Smooth muscle cell (in vitro differentiated cells): ENCODE data around the gene SLC27A2. TPM values are rescaled to one million over a fixed set of nuclear protein-coding genes. Genes with fewer than 3 reads are reported as not detected.
"Not testable (repeated sequence)": the region's sequence is repeated elsewhere in the genome, so short reads cannot be mapped to it uniquely, and the experiment has no call there.

Source experiments
- DNase-seq: peaks from one replicate; lab custom pipeline; 2025; ENCODE audit not compliant: unreplicated experiment; lab: John Stamatoyannopoulos, UW
- H2AFZ ChIP-seq: fragments of 200-600 bp; sonication (generic); 2 replicates; pipeline ENCODE4 v1.6.0; 2016; ENCODE audit warnings: antibody characterized with exemption, low read depth, mild to moderate bottlenecking
- H3F3A ChIP-seq: fragments of 200-600 bp; sonication (generic); 2 replicates; pipeline ENCODE4 v1.6.0; 2017; ENCODE audit warnings: antibody characterized with exemption, low read depth
- H3K27ac ChIP-seq: fragments of 200-600 bp; sonication (generic); 2 replicates; pipeline ENCODE4 v1.5.1; 2016; ENCODE audit warnings: low read depth, mild to moderate bottlenecking
- H3K27me3 ChIP-seq: fragments of 200-600 bp; sonication (generic); 2 replicates; pipeline ENCODE4 v1.6.1; 2016; ENCODE audit warnings: low read depth, mild to moderate bottlenecking
- H3K36me3 ChIP-seq: fragments of 200-600 bp; sonication (generic); 2 replicates; pipeline ENCODE4 v1.5.1; 2016; ENCODE audit warnings: low read depth
- H3K4me1 ChIP-seq: fragments of 200-600 bp; sonication (generic); 2 replicates; pipeline ENCODE4 v1.5.1; 2016; ENCODE audit warnings: low read depth
- H3K4me2 ChIP-seq: fragments of 200-600 bp; sonication (generic); 2 replicates; pipeline ENCODE4 v1.6.0; 2016; ENCODE audit warnings: mild to moderate bottlenecking
- H3K4me3 ChIP-seq: fragments of 200-600 bp; sonication (generic); 2 replicates; pipeline ENCODE4 v1.5.1; 2016; ENCODE audit warnings: mild to moderate bottlenecking
- H3K79me2 ChIP-seq: fragments of 200-600 bp; sonication (generic); 2 replicates; pipeline ENCODE4 v1.6.0; 2016; ENCODE audit warnings: low read depth, mild to moderate bottlenecking
- H3K9ac ChIP-seq: fragments of 200-600 bp; sonication (generic); 2 replicates; pipeline ENCODE4 v1.6.0; 2016; ENCODE audit warnings: low read depth
- H3K9me3 ChIP-seq: fragments of 200-600 bp; sonication (generic); replicated peaks from 2 replicates; pipeline ENCODE4 v1.5.1; 2016; ENCODE audit warnings: low read depth
- H4K20me1 ChIP-seq: fragments of 200-600 bp; sonication (generic); 2 replicates; pipeline ENCODE4 v1.6.0; 2016; ENCODE audit warnings: low read depth
- whole genome bisulfite sequencing: methylation state at CpG from one replicate; pipeline ENCODE4 v1.1.7; 2016; ENCODE audit warnings: low lambda C conversion rate; 5-methylcytosine and 5-hydroxymethylcytosine counted together
- polyA plus RNA-seq: library from polyadenylated mRNA; unstranded; fragments of >200 nt; fragmentation: Nextera tagmentation; extraction: Ambion mirVana; gene quantifications from 2 replicates; pipeline ENCODE4 v1.2.1, GENCODE V29; 2016
- total RNA-seq: library from RNA; depleted of rRNA; stranded (reverse); fragments of >200 nt; gene quantifications from 2 replicates; pipeline ENCODE4 v1.2.3, GENCODE V29; 2014
- TF ChIP-seq, protein P1 (sequence below): fragments of 200-600 bp; sonication (generic); IDR thresholded peaks from 2 replicates; pipeline ENCODE4 v1.5.1; 2017; ENCODE audit warnings: borderline replicate concordance, mild to moderate bottlenecking, antibody characterized with exemption; ENCODE audit not compliant: insufficient read depth, poor library complexity, severe bottlenecking

SLC27A2 gene
- total and polyA plus RNA-seq, 2 experiments from 2014 or later, result 1.6 TPM; not detected in 1

- Histone ChIP-seq H3K9ac (no peak overlapping the region), H3K27ac (no peak overlapping the region), H3K79me2 (no peaks in the 10 kb centered on the region), H3K27me3 (no peaks in the 10 kb centered on the region), H2AFZ (no peak overlapping the region), H3K36me3 (no peaks in the 10 kb centered on the region), H3K4me1 (no peaks in the 10 kb centered on the region), H3F3A (no peaks in the 10 kb centered on the region), H3K4me3 (no peak overlapping the region), H3K4me2 (no peak overlapping the region), H3K9me3 (no peaks in the 10 kb centered on the region), H4K20me1 (no peaks in the 10 kb centered on the region)
- no peak for DNase-seq
- TF ChIP-seq, protein P1, sequence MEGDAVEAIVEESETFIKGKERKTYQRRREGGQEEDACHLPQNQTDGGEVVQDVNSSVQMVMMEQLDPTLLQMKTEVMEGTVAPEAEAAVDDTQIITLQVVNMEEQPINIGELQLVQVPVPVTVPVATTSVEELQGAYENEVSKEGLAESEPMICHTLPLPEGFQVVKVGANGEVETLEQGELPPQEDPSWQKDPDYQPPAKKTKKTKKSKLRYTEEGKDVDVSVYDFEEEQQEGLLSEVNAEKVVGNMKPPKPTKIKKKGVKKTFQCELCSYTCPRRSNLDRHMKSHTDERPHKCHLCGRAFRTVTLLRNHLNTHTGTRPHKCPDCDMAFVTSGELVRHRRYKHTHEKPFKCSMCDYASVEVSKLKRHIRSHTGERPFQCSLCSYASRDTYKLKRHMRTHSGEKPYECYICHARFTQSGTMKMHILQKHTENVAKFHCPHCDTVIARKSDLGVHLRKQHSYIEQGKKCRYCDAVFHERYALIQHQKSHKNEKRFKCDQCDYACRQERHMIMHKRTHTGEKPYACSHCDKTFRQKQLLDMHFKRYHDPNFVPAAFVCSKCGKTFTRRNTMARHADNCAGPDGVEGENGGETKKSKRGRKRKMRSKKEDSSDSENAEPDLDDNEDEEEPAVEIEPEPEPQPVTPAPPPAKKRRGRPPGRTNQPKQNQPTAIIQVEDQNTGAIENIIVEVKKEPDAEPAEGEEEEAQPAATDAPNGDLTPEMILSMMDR, result no peak
- WGBS, result 89% methylated on average over 2 of the region's 2 CpGs
Observed at GRCh38 chr15:50151476-50151875, 30.5 kb upstream of the SLC27A2 start.

DNA sequence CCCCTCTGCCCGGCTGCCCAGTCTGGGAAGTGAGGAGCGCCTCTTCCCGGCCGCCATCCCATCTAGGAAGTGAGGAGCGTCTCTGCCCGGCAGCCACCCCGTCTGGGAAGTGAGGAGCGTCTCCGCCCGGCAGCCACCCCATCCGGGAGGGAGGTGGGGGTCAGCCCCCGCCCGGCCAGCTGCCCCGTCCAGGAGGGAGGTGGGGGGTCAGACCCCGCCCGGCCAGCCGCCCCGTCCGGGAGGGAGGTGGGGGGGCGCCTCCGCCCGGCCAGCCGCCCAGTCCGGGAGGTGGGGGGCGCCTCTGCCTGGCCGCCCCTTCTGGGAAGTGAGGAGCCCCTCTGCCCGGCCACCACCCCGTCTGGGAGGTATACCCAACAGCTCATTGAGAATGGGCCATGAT is 23.8 kb upstream of the SLC27A2 start:
- not testable (repeated sequence) for H3K79me2 ChIP-seq, H3K27ac ChIP-seq, H3K4me3 ChIP-seq, H3F3A ChIP-seq, H3K27me3 ChIP-seq, H3K9ac ChIP-seq, H3K4me1 ChIP-seq, H3K36me3 ChIP-seq, H3K4me2 ChIP-seq, H2AFZ ChIP-seq, DNase-seq, H4K20me1 ChIP-seq, H3K9me3 ChIP-seq
- 94% methylated on average over 11 of the region's 28 CpGs for WGBS

- Histone ChIP-seq H3K9ac (no peak overlapping the region), H3K79me2 (no peaks in the 10 kb centered on the region), H4K20me1 (no peaks in the 10 kb centered on the region), H3F3A (no peaks in the 10 kb centered on the region), H3K27ac (peak overlapping the region; percentile 51), H3K4me1 (no peaks in the 10 kb centered on the region), H3K27me3 (no peaks in the 10 kb centered on the region), H3K4me2 (no peak overlapping the region), H3K36me3 (no peaks in the 10 kb centered on the region), H2AFZ (no peak overlapping the region), H3K9me3 (no peaks in the 10 kb centered on the region), H3K4me3 (no peak overlapping the region)
- TF ChIP-seq, protein P1, result no peak
- 48% methylated on average over 2 of the region's 2 CpGs for WGBS
- DNase-seq, result no peak
Observed at GRCh38 chr15:50162969-50163718, 18.9 kb upstream of the SLC27A2 start.

- H3K36me3 ChIP-seq, result no peaks in the 10 kb centered on the region
- no peaks in the 10 kb centered on the region for H3K27me3 ChIP-seq
- H3K4me1 ChIP-seq, result no peaks in the 10 kb centered on the region
- H3K27ac ChIP-seq, result peak overlapping the region; percentile 51
- no peak overlapping the region for H3K9ac ChIP-seq
- H4K20me1 ChIP-seq, result no peaks in the 10 kb centered on the region
- no peaks in the 10 kb centered on the region for H3K9me3 ChIP-seq
- no peak overlapping the region for H2AFZ ChIP-seq
- DNase-seq, result no peak
- H3K4me3 ChIP-seq, result no peak overlapping the region
- H3F3A ChIP-seq, result no peaks in the 10 kb centered on the region
- TF ChIP-seq, protein P1, result no peak
- H3K79me2 ChIP-seq, result no peaks in the 10 kb centered on the region
- 64% methylated on average over 2 of the region's 2 CpGs for WGBS
- H3K4me2 ChIP-seq, result no peak overlapping the region
Observed at GRCh38 chr15:50163719-50164410, 18.1 kb upstream of the SLC27A2 start.
